Liver (tissue), 9 donors: Measurements from ENCODE around the gene C2CD4C. TPM values are rescaled to one million over a fixed set of nuclear protein-coding genes. Genes with fewer than 3 reads are reported as not detected.

Source experiments
- DNase-seq: peaks from one replicate; pipeline ENCODE4 v3.0.0-alpha.2; 2017; ENCODE audit warnings: low spot score
- H3K27ac ChIP-seq, 2 donors: one replicate each; pipeline ENCODE4 v1.7.0; 2013; ENCODE audit warnings: inconsistent platforms in 2 of 2, low read length in 2 of 2, control low read depth in 1 of 2, low read depth in 1 of 2, mild to moderate bottlenecking in 1 of 2
- H3K27me3 ChIP-seq, 4 donors: one replicate each; pipeline versions ENCODE4 v1.6.1 to v1.7.0; 2013; ENCODE audit warnings: low read length in 3 of 4, inconsistent platforms in 1 of 4, mild to moderate bottlenecking in 1 of 4, moderate library complexity in 1 of 4; ENCODE audit not compliant: control insufficient read depth in 4 of 4, insufficient read depth in 4 of 4
- H3K36me3 ChIP-seq, 4 donors: one replicate each; pipeline versions ENCODE4 v1.6.1 to v1.7.0; 2013; ENCODE audit warnings: low read length in 3 of 4, mild to moderate bottlenecking in 3 of 4, low read depth in 1 of 4, moderate library complexity in 1 of 4; ENCODE audit not compliant: control insufficient read depth in 4 of 4, insufficient read depth in 3 of 4
- H3K4me1 ChIP-seq, 4 donors: one replicate each; pipeline versions ENCODE4 v1.6.1 to v1.7.0; 2013; ENCODE audit warnings: low read length in 3 of 4, mild to moderate bottlenecking in 3 of 4, moderate library complexity in 1 of 4; ENCODE audit not compliant: control insufficient read depth in 4 of 4, insufficient read depth in 4 of 4
- H3K4me3 ChIP-seq, 3 donors: one replicate each; pipeline versions ENCODE4 v1.6.1 to v1.7.0; 2013; ENCODE audit warnings: low read length in 3 of 3, control low read depth in 1 of 3, low read depth in 1 of 3, mild to moderate bottlenecking in 1 of 3
- H3K9ac ChIP-seq, 2 donors: one replicate each; pipeline ENCODE4 v1.7.0; 2013; ENCODE audit warnings: low read length in 2 of 2, mild to moderate bottlenecking in 2 of 2, moderate library complexity in 2 of 2, control low read depth in 1 of 2, low read depth in 1 of 2
- H3K9me3 ChIP-seq, 4 donors: one replicate each; pipeline versions ENCODE4 v1.6.1 to v1.7.0; 2013; ENCODE audit warnings: low read length in 3 of 4; ENCODE audit not compliant: control insufficient read depth in 4 of 4
- FOXA1 ChIP-seq: IDR thresholded peaks from 2 replicates; pipeline ENCODE4 v1.6.1; 2016; ENCODE audit warnings: antibody characterized with exemption
- FOXA2 ChIP-seq: IDR thresholded peaks from 2 replicates; pipeline ENCODE4 v1.6.1; 2016; ENCODE audit warnings: antibody characterized with exemption
- GABPA ChIP-seq, 2 donors: IDR thresholded peaks in 1 of 2; conservative IDR thresholded peaks in 1 of 2; 2 replicates each; pipeline ENCODE4 v1.6.1; 2016; ENCODE audit warnings: antibody characterized with exemption in 2 of 2, mild to moderate bottlenecking in 1 of 2, moderate library complexity in 1 of 2
- HNF4A ChIP-seq, 2 donors: conservative IDR thresholded peaks; 2 replicates each; pipeline ENCODE4 v1.6.1; 2016; ENCODE audit warnings: antibody characterized with exemption in 2 of 2, mild to moderate bottlenecking in 2 of 2
- HNF4G ChIP-seq: IDR thresholded peaks from 2 replicates; pipeline ENCODE4 v1.6.1; 2016; ENCODE audit warnings: antibody characterized with exemption
- JUND ChIP-seq, 2 donors: IDR thresholded peaks; 2 replicates each; pipeline ENCODE4 v1.6.1; 2016; ENCODE audit warnings: antibody characterized with exemption in 2 of 2
- RAD21 ChIP-seq, 2 donors: IDR thresholded peaks; 2 replicates each; pipeline ENCODE4 v1.6.1; 2016; ENCODE audit warnings: antibody characterized with exemption in 2 of 2, mild to moderate bottlenecking in 2 of 2
- RXRA ChIP-seq, 2 donors: IDR thresholded peaks; 2 replicates each; pipeline ENCODE4 v1.6.1; 2017 to 2018; ENCODE audit warnings: antibody characterized with exemption in 2 of 2, mild to moderate bottlenecking in 1 of 2
- SP1 ChIP-seq: IDR thresholded peaks from 2 replicates; pipeline ENCODE4 v1.6.1; 2018; ENCODE audit warnings: antibody characterized with exemption, mild to moderate bottlenecking
- TAF1 ChIP-seq: conservative IDR thresholded peaks from 2 replicates; pipeline ENCODE4 v1.6.1; 2016; ENCODE audit warnings: antibody characterized with exemption, mild to moderate bottlenecking
- YY1 ChIP-seq: IDR thresholded peaks from 2 replicates; pipeline ENCODE4 v1.6.1; 2016; ENCODE audit warnings: antibody characterized with exemption, mild to moderate bottlenecking
- WGBS: extraction: QIAGEN DNeasy Blood & Tissue Kit; methylation state at CpG from one replicate; pipeline ENCODE4 v1.1.7; 2013; 5-methylcytosine and 5-hydroxymethylcytosine counted together
- polyA plus RNA-seq, 2 donors: library from polyadenylated mRNA; stranded (reverse) in 1 of 2; unstranded in 1 of 2; fragments of 200-250 nt in 1 of 2; fragments of >200 nt in 1 of 2; fragmentation: Nextera tagmentation in 1 of 2; extraction: Ambion mirVana in 1 of 2; gene quantifications; one replicate each; pipeline versions ENCODE4 v1.2.1 to v1.2.3, GENCODE V29; 2013 to 2015
- total RNA-seq, 2 donors: library from RNA; depleted of rRNA; stranded (reverse); fragments of >200 nt; gene quantifications; one replicate each; pipeline ENCODE4 v1.2.3, GENCODE V29; 2014
- TF ChIP-seq, protein P1 (sequence below): IDR thresholded peaks from 2 replicates; pipeline ENCODE4 v1.6.1; 2016; ENCODE audit warnings: antibody characterized with exemption, mild to moderate bottlenecking
- TF ChIP-seq, protein P2 (sequence below): IDR thresholded peaks from 2 replicates; pipeline ENCODE4 v1.6.1; 2016; ENCODE audit warnings: antibody characterized with exemption
- TF ChIP-seq, protein P3 (sequence below): fragments of 150-350 bp; IDR thresholded peaks from 2 replicates; pipeline ENCODE4 v1.5.1; 2017; ENCODE audit warnings: improper control_type of control experiment, low read depth, low read length; ENCODE audit not compliant: missing input control
- TF ChIP-seq, protein P4 (sequence below): IDR thresholded peaks from 2 replicates; pipeline ENCODE4 v1.6.1; 2016; ENCODE audit warnings: antibody characterized with exemption
- TF ChIP-seq, protein P5 (sequence below): IDR thresholded peaks from 2 replicates; pipeline ENCODE4 v1.6.1; 2016; ENCODE audit warnings: antibody characterized with exemption
- donor health status: healthy.
- donor health status: healthy.
- donor health status: healthy.
- donor health status: healthy.
- donor health status: healthy.

The C2CD4C gene
- total and polyA plus RNA-seq, 4 donors, result 0.08 to 0.42 (median 0.19) TPM

DNA sequence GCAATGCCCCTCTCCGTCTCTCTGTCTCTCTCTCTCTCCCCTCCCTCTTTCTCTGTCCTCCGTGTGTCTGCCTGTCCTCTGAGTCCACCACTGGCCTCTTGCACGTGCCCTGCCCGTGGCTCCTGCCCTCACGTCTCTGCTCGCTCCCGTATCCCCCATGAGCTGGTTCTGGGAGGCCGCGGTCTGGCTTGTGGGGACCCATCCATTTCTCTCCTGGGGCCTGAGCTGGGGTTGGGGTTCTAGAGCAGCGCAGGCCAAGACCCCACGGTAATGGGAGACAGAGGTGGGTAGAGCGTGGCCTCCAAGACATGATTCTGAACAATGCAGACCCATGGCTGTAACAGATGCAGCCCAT lies 19.0 kb downstream of the C2CD4C start:
- Histone ChIP-seq H3K27me3 (peaks cover 0 to 4% (median 0%) of the 10 kb centered on the region in 4 donors), H3K4me3 (no peak overlapping the region), H3K9me3 (no peaks in the 10 kb centered on the region), H3K36me3 (no peaks in the 10 kb centered on the region), H3K4me1 (no peaks in the 10 kb centered on the region), H3K9ac (no peak overlapping the region), H3K27ac (no peak overlapping the region)
- 75% methylated on average over 12 of the region's 12 CpGs for WGBS
- no peak for DNase-seq
- TF ChIP-seq FOXA2 (no peak), GABPA (IDR thresholded peaks at IDR 0.05 in 1 of 2, conservative IDR thresholded peaks at IDR 0.05 in 1 of 2) (no peak), SP1 (no peak), FOXA1 (no peak), HNF4G (no peak), YY1 (no peak), TAF1 (no peak), RAD21 (IDR thresholded peaks at IDR 0.05) (no peak)
- TF ChIP-seq, protein P1, sequence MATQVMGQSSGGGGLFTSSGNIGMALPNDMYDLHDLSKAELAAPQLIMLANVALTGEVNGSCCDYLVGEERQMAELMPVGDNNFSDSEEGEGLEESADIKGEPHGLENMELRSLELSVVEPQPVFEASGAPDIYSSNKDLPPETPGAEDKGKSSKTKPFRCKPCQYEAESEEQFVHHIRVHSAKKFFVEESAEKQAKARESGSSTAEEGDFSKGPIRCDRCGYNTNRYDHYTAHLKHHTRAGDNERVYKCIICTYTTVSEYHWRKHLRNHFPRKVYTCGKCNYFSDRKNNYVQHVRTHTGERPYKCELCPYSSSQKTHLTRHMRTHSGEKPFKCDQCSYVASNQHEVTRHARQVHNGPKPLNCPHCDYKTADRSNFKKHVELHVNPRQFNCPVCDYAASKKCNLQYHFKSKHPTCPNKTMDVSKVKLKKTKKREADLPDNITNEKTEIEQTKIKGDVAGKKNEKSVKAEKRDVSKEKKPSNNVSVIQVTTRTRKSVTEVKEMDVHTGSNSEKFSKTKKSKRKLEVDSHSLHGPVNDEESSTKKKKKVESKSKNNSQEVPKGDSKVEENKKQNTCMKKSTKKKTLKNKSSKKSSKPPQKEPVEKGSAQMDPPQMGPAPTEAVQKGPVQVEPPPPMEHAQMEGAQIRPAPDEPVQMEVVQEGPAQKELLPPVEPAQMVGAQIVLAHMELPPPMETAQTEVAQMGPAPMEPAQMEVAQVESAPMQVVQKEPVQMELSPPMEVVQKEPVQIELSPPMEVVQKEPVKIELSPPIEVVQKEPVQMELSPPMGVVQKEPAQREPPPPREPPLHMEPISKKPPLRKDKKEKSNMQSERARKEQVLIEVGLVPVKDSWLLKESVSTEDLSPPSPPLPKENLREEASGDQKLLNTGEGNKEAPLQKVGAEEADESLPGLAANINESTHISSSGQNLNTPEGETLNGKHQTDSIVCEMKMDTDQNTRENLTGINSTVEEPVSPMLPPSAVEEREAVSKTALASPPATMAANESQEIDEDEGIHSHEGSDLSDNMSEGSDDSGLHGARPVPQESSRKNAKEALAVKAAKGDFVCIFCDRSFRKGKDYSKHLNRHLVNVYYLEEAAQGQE, result no peak
- TF ChIP-seq, protein P2, sequence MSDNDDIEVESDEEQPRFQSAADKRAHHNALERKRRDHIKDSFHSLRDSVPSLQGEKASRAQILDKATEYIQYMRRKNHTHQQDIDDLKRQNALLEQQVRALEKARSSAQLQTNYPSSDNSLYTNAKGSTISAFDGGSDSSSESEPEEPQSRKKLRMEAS, result no peak
- TF ChIP-seq, protein P3, sequence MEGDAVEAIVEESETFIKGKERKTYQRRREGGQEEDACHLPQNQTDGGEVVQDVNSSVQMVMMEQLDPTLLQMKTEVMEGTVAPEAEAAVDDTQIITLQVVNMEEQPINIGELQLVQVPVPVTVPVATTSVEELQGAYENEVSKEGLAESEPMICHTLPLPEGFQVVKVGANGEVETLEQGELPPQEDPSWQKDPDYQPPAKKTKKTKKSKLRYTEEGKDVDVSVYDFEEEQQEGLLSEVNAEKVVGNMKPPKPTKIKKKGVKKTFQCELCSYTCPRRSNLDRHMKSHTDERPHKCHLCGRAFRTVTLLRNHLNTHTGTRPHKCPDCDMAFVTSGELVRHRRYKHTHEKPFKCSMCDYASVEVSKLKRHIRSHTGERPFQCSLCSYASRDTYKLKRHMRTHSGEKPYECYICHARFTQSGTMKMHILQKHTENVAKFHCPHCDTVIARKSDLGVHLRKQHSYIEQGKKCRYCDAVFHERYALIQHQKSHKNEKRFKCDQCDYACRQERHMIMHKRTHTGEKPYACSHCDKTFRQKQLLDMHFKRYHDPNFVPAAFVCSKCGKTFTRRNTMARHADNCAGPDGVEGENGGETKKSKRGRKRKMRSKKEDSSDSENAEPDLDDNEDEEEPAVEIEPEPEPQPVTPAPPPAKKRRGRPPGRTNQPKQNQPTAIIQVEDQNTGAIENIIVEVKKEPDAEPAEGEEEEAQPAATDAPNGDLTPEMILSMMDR, result no peak

DNA sequence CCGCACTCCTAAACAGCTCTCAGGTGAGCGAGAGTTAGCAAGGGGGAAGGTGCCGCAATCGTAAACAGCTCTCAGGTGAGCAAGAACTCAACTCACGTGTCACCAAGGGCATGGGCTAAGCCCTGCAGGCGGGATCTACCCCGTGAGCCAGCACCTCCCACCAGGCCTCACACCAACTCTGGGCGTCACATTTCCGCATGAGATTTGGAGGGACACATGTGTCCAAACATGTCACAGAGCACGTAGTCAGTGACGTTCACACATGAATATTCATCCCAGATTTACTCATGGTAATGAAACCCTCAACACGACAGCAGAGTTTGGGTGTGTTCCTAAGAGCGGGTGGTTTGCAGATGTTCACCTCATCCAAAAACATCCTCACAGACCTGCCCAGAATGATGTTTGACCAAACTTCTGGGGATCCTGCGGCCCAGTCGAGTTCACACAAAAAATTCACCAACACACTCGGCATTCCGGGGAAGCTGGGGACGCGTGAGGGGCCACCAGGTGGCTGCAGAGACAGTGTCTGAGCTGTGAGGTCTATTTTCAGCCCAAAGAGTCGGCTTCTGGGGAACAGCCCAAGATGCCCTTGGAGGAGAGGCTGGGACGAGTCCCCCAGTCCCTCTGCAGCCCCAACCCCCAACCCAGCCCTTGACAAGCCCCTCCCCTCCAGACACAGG lies 19.6 kb downstream of the C2CD4C start:
- Histone ChIP-seq H3K36me3 (no peaks in the 10 kb centered on the region), H3K9me3 (no peaks in the 10 kb centered on the region), H3K4me1 (no peaks in the 10 kb centered on the region), H3K27ac (no peak overlapping the region), H3K4me3 (no peak overlapping the region), H3K27me3 (peaks cover 0 to 4% (median 0%) of the 10 kb centered on the region in 4 donors), H3K9ac (no peak overlapping the region)
- 63% methylated on average over 21 of the region's 21 CpGs for WGBS
- DNase-seq, result no peak
- TF ChIP-seq HNF4G (no peak), FOXA1 (no peak), JUND (IDR thresholded peaks at IDR 0.05) (no peak), TAF1 (no peak), GABPA (IDR thresholded peaks at IDR 0.05 in 1 of 2, conservative IDR thresholded peaks at IDR 0.05 in 1 of 2) (no peak), RXRA (IDR thresholded peaks at IDR 0.05) (no peak), SP1 (no peak), RAD21 (IDR thresholded peaks at IDR 0.05) (no peak), YY1 (no peak), HNF4A (conservative IDR thresholded peaks at IDR 0.05) (no peak)
- TF ChIP-seq, protein P4, sequence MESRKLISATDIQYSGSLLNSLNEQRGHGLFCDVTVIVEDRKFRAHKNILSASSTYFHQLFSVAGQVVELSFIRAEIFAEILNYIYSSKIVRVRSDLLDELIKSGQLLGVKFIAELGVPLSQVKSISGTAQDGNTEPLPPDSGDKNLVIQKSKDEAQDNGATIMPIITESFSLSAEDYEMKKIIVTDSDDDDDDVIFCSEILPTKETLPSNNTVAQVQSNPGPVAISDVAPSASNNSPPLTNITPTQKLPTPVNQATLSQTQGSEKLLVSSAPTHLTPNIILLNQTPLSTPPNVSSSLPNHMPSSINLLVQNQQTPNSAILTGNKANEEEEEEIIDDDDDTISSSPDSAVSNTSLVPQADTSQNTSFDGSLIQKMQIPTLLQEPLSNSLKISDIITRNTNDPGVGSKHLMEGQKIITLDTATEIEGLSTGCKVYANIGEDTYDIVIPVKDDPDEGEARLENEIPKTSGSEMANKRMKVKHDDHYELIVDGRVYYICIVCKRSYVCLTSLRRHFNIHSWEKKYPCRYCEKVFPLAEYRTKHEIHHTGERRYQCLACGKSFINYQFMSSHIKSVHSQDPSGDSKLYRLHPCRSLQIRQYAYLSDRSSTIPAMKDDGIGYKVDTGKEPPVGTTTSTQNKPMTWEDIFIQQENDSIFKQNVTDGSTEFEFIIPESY, result no peak
- TF ChIP-seq, protein P1, result no peak
- TF ChIP-seq, protein P5, sequence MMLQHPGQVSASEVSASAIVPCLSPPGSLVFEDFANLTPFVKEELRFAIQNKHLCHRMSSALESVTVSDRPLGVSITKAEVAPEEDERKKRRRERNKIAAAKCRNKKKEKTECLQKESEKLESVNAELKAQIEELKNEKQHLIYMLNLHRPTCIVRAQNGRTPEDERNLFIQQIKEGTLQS, result no peak
- TF ChIP-seq, protein P2, result no peak
- TF ChIP-seq, protein P3, result no peak
